NCI-H526 (cell line): ENCODE results near the gene ANP32D.
"Not testable (repeated sequence)": the region's sequence is repeated elsewhere in the genome, so short reads cannot be mapped to it uniquely, and the experiment has no call there.

Experiments
- DNase-seq, 2 experiments: peaks; one replicate each; lab custom pipeline; 2025; lab: John Stamatoyannopoulos, UW

Gene ANP32D

DNA sequence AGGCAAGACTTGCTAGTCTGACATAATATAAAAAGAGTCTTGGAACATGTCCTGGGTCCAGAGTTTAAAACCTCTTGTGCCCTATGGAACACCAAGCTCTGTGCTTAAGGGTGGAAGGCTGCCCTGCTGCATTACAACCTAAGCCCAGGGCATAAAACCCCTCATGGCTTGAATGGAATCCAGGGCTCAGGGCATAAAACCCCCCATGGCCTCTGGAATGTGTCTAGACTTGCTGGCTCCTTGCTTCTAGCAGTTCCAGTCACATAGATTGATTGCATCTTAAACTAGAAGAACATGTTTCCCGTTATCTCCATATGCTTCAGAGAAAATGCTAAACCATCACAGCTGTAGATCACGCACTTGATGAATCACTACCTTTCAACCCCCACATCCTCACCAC is 34.5 kb downstream of the ANP32D start:
- DNase-seq: not testable (repeated sequence)

DNA sequence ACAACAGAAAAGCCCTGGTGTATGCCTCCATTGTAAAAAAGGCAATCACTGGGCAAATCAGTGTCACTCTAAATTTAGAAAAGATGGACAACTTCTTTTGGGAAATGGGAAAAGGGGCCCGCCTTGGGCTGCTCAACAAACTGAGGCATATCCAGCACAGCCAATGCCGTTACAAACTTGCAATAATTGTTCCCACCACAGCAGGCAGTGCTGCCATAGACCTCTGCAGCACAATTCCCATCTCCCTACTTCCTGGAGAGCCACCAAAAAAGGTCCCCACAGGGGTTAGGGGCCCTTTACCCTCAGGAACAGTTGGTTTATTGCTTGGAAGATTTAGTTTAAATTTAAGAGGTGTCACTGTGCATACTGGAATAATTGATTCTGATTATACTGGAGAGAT is 36.6 kb downstream of the ANP32D start:
- DNase-seq: no peak

DNA sequence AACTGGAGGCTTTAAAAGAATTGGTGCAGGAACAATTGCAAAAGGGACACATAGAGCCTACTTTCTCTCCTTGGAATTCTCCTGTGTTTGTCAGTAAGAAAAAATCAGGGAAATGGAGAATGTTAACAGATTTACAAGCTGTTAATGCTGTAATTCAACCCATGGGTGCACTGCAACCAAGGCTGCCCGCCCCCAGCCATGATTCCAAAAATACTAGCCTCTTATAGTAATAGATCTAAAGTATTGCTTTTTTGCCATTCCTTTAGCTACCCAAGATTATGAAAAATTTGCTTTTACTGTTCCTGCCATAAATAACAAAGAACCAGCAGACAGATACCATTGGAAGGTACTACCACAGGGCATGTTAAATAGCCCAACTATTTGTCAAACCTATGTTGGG is 37.8 kb downstream of the ANP32D start:
- DNase-seq: no peak

DNA sequence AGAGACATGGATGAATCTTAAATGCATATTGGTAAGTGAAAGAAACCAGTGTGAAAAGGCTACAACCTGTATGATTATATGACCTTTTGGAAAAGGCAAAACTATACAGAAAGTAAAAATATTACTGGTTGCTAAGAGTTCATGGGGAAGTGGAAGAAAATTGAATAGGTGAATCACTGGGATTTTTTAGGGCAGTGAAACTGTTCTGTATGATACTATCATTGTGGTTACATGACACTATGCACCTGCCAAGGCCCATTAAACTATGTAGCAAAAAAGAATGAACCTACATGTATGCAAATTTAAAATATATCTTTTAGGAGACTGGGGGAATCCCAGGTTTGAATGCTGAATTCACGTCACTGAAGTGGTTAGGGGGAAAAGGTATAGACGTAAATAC is 40.5 kb downstream of the ANP32D start:
- DNase-seq: no peak

DNA sequence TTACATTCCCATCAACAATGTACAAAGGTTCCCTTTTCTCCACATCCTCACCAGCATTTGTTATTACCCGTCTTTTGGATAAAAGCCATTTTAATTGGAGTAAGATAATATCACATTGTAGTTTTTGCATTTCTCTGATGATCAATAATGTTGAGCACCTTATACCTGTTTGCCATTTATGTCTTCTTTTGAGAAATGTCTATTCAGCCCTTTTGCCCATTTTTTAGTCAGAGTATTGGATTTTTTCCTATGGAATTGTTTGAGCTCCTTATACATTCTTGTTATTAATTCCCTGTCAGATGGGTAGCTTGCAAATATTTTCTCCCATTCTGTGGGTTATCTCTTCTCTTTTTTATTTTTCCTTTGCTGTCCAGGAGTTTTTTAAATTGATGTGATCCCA is 42.4 kb downstream of the ANP32D start:
- DNase-seq: no peak

DNA sequence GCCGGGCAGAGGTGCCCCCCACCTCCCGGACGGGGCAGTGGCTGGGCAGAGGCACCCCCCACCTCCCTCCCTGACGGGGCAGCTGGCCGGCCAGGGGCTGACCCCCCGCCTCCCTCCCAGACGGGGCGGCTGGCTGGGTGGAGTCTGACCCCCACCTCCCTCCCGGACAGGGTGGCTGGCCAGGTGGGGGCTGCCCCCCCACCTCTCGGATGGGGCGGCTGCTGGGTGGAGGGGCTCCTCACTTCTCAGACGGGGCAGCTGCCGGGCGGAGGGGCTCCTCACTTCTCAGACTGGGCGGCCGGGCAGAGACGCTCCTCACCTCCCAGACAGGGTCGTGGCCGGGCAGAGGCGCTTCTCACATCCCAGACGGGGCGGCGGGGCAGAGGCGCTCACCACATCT is 48.0 kb downstream of the ANP32D start:
- DNase-seq: not testable (repeated sequence)
